ENCODE measurements around the gene EFTUD2. TPM values are rescaled to one million over a fixed set of nuclear protein-coding genes. Genes with fewer than 3 reads are reported as not detected.

Gene EFTUD2
- total RNA-seq, 2 donors from 2014 or later: 31.6 to 49.8 TPM

DNA sequence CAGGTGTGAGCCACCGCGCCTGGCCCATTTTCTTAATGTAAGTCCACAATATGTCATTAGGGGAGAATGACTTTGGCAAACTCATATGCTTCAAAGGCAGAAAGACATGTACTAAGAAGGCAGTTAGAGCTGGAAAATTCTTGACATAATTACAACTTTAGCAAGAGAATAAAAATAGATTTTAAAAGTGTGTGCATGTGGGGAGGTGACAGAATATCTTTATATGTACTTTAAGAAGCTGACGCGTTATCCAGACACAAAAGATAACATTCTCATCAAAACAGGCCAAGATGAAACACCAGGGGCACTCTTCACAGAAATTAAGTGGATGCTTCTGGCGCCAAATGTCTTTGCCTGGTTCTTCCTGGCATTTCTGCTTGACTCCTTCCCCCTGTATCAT, 97.4 kb downstream of the EFTUD2 start:
- ATAC-seq: no peak

More for the DNA sequence above, 97.4 kb downstream of the EFTUD2 start:
- no peak for TF ChIP-seq POLR2A (IDR thresholded peaks at IDR 0.05)
- TF ChIP-seq, protein P1, sequence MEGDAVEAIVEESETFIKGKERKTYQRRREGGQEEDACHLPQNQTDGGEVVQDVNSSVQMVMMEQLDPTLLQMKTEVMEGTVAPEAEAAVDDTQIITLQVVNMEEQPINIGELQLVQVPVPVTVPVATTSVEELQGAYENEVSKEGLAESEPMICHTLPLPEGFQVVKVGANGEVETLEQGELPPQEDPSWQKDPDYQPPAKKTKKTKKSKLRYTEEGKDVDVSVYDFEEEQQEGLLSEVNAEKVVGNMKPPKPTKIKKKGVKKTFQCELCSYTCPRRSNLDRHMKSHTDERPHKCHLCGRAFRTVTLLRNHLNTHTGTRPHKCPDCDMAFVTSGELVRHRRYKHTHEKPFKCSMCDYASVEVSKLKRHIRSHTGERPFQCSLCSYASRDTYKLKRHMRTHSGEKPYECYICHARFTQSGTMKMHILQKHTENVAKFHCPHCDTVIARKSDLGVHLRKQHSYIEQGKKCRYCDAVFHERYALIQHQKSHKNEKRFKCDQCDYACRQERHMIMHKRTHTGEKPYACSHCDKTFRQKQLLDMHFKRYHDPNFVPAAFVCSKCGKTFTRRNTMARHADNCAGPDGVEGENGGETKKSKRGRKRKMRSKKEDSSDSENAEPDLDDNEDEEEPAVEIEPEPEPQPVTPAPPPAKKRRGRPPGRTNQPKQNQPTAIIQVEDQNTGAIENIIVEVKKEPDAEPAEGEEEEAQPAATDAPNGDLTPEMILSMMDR (IDR thresholded peaks at IDR 0.05): no peak
- Histone ChIP-seq H3K4me1 (no peaks in the 10 kb centered on the region), H3K36me3 (replicated peaks in 1 of 2; ENCODE audit: insufficient read depth in 1 of 2, low read depth in 2 of 2) (no peaks in the 10 kb centered on the region), H3K9me3 (no peaks in the 10 kb centered on the region), H3K4me3 (no peak overlapping the region), H3K27me3 (no peaks in the 10 kb centered on the region), H3K27ac (no peak overlapping the region)
- intact Hi-C loops (cut with DNase I): no loop called here
- DNase-seq: no peak
- 86 to 94% methylated on average over 5 of the region's 5 CpGs for WGBS, 2 donors

Small RNAs within 50 kb of the gene (microRNA-seq; reads per million reads assigned to microRNA genes)
- gene MIR6783 (ENCODE audit: borderline number of aligned reads in 2 of 2, borderline replicate concordance in 2 of 2): 0 reads per million in 2 donors

Small RNAs within 50 kb of the gene (small RNA-seq; reads per million reads assigned to genes)
- not detected for gene CCDC103
- not detected for gene MIR6783
- gene RN7SL405P: not detected

Other genes starting within 250 kb of the EFTUD2 start
- not detected for gene MEIOC, start 243.0 kb downstream of the EFTUD2 start, total RNA-seq
- gene CCDC43, start 209.7 kb downstream of the EFTUD2 start, total RNA-seq: 1 to 10 TPM; 5.9 to 7.0 TPM
- 1 to 10 TPM; 2.0 to 3.4 TPM for gene DBF4B, start 190.8 kb downstream of the EFTUD2 start, total RNA-seq
- under 1 TPM; under 0.01 TPM for gene ADAM11, start 140.5 kb downstream of the EFTUD2 start, total RNA-seq
- gene GJC1, start 69.2 kb downstream of the EFTUD2 start, total RNA-seq: 1 to 10 TPM; 1.6 to 2.6 TPM
- gene HIGD1B, start 51.6 kb downstream of the EFTUD2 start, total RNA-seq: 1 to 10 TPM in 1 of 2 donors, not detected in 1; 9.6 TPM
- gene GFAP, start 16.1 kb upstream of the EFTUD2 start, total RNA-seq: 1 to 10 TPM; 2.0 to 7.0 TPM
- gene KIF18B, start 48.3 kb upstream of the EFTUD2 start, total RNA-seq: under 1 TPM in 1 of 2 donors, not detected in 1; 0.26 TPM
- gene C1QL1, start 68.9 kb upstream of the EFTUD2 start, total RNA-seq: 1 to 10 TPM; 2.3 to 2.9 TPM
- gene DCAKD, start 152.2 kb upstream of the EFTUD2 start, total RNA-seq: 10 to 100 TPM; 19.8 to 20.8 TPM
- gene NMT1, start 161.9 kb upstream of the EFTUD2 start, total RNA-seq: 10 to 100 TPM; 26.5 to 33.9 TPM
- 10 to 100 TPM in 1 of 2 donors, 1 to 10 TPM in 1; 5.4 to 23.4 TPM for gene PLCD3, start 233.1 kb upstream of the EFTUD2 start, total RNA-seq
- 10 to 100 TPM; 20.8 to 21.1 TPM for gene ACBD4, start 236.2 kb upstream of the EFTUD2 start, total RNA-seq
- 10 to 100 TPM; 13.8 to 15.3 TPM for gene HEXIM1, start 249.0 kb upstream of the EFTUD2 start, total RNA-seq

Data from body of pancreas (tissue), 4 donors.